H9 (cell line): ENCODE data around the gene PAK6. TPM values are rescaled to one million over a fixed set of nuclear protein-coding genes. Genes with fewer than 3 reads are reported as not detected.

Experiments
- DNase-seq: peaks from one replicate; pipeline ENCODE4 v3.0.0-alpha.2; 2017
- H2AFZ ChIP-seq: one replicate; pipeline ENCODE4 v1.6.1; 2013; ENCODE audit warnings: mild to moderate bottlenecking, low read length, control low read depth, moderate library complexity
- H2AK5ac ChIP-seq: 2 replicates; pipeline ENCODE4 v1.6.1; 2013; ENCODE audit warnings: low read length, control low read depth, mixed read lengths; ENCODE audit not compliant: insufficient read length
- H2BK120ac ChIP-seq: one replicate; pipeline ENCODE4 v1.6.1; 2013; ENCODE audit warnings: low read depth, mild to moderate bottlenecking, low read length, control low read depth, inconsistent platforms; ENCODE audit not compliant: poor library complexity, severe bottlenecking
- H2BK12ac ChIP-seq: 2 replicates; pipeline ENCODE4 v1.6.1; 2013; ENCODE audit warnings: low read length, control low read depth, mixed read lengths, low read depth; ENCODE audit not compliant: insufficient read length
- H2BK15ac ChIP-seq: 2 replicates; pipeline ENCODE4 v1.6.1; 2013; ENCODE audit warnings: low read depth, low read length, control low read depth
- H2BK20ac ChIP-seq: one replicate; pipeline ENCODE4 v1.6.1; 2013; ENCODE audit warnings: low read depth, mild to moderate bottlenecking, low read length, control low read depth, inconsistent platforms; ENCODE audit not compliant: poor library complexity, severe bottlenecking
- H2BK5ac ChIP-seq: 2 replicates; pipeline ENCODE4 v1.6.1; 2013; ENCODE audit warnings: low read length, control low read depth, mixed read lengths; ENCODE audit not compliant: insufficient read length
- H3K14ac ChIP-seq: 2 replicates; pipeline ENCODE4 v1.6.1; 2013; ENCODE audit warnings: low read length, control low read depth; ENCODE audit not compliant: insufficient read depth
- H3K18ac ChIP-seq: 2 replicates; pipeline ENCODE4 v1.6.1; 2013; ENCODE audit warnings: low read depth, mild to moderate bottlenecking, mixed read lengths, low read length, control low read depth; ENCODE audit not compliant: insufficient read length
- H3K23ac ChIP-seq: 2 replicates; pipeline ENCODE4 v1.6.1; 2013; ENCODE audit warnings: low read length, control low read depth, mixed read lengths, low read depth; ENCODE audit not compliant: insufficient read length
- H3K23me2 ChIP-seq: 2 replicates; pipeline ENCODE4 v1.6.1; 2013; ENCODE audit warnings: low read depth, mild to moderate bottlenecking, mixed read lengths, low read length, control low read depth; ENCODE audit not compliant: insufficient read length, poor library complexity, severe bottlenecking
- H3K27ac ChIP-seq: 2 replicates; pipeline ENCODE4 v1.5.1; 2013; ENCODE audit warnings: low read length, control low read depth, mixed read lengths, low read depth; ENCODE audit not compliant: insufficient read length
- H3K27me3 ChIP-seq: 2 replicates; pipeline ENCODE4 v1.6.1; 2013; ENCODE audit warnings: low read length, control low read depth, inconsistent platforms; ENCODE audit not compliant: insufficient read depth
- H3K4ac ChIP-seq: 2 replicates; pipeline ENCODE4 v1.6.1; 2013; ENCODE audit warnings: low read depth, mild to moderate bottlenecking, control low read depth, inconsistent platforms, low read length, moderate library complexity
- H3K4me1 ChIP-seq: 2 replicates; pipeline ENCODE4 v1.6.1; 2013; ENCODE audit warnings: low read length, control low read depth, inconsistent platforms; ENCODE audit not compliant: insufficient read depth
- H3K4me2 ChIP-seq: 2 replicates; pipeline ENCODE4 v1.6.1; 2013; ENCODE audit warnings: low read length, control low read depth, mixed read lengths; ENCODE audit not compliant: insufficient read length, insufficient read depth
- H3K56ac ChIP-seq: 2 replicates; pipeline ENCODE4 v1.6.1; 2013; ENCODE audit warnings: low read depth, mild to moderate bottlenecking, mixed read lengths, low read length, control low read depth; ENCODE audit not compliant: insufficient read length
- H3K79me1 ChIP-seq: 2 replicates; pipeline ENCODE4 v1.6.1; 2013; ENCODE audit warnings: low read depth, mild to moderate bottlenecking, moderate library complexity, low read length, control low read depth, inconsistent platforms; ENCODE audit not compliant: insufficient read depth, poor library complexity, severe bottlenecking
- H3K79me2 ChIP-seq: 2 replicates; pipeline ENCODE4 v1.6.1; 2013; ENCODE audit warnings: low read length, control low read depth, inconsistent platforms; ENCODE audit not compliant: insufficient read depth
- H3K9ac ChIP-seq: 2 replicates; pipeline ENCODE4 v1.6.1; 2013; ENCODE audit warnings: low read length, control low read depth, mixed read lengths; ENCODE audit not compliant: insufficient read length; ENCODE audit errors: extremely low read depth
- H3K9me3 ChIP-seq: one replicate; pipeline ENCODE4 v1.6.1; 2013; ENCODE audit warnings: low read depth, low read length, inconsistent platforms; ENCODE audit not compliant: control insufficient read depth
- H3T11ph ChIP-seq: one replicate; pipeline ENCODE4 v1.6.1; 2013; ENCODE audit warnings: mild to moderate bottlenecking, low read length, control low read depth, inconsistent platforms
- H4K20me1 ChIP-seq: one replicate; pipeline ENCODE4 v1.6.1; 2013; ENCODE audit not compliant: control insufficient read depth, insufficient read length, insufficient read depth
- H4K5ac ChIP-seq: 2 replicates; pipeline ENCODE4 v1.6.1; 2013; ENCODE audit warnings: low read depth, mild to moderate bottlenecking, mixed read lengths, low read length, control low read depth; ENCODE audit not compliant: insufficient read length
- H4K8ac ChIP-seq: replicated peaks from 2 replicates; pipeline ENCODE4 v1.6.1; 2013; ENCODE audit warnings: low read length, control low read depth, mixed read lengths, low read depth; ENCODE audit not compliant: insufficient read length
- H4K91ac ChIP-seq: 2 replicates; pipeline ENCODE4 v1.6.1; 2013; ENCODE audit warnings: low read depth, mild to moderate bottlenecking, moderate library complexity, mixed read lengths, low read length, control low read depth; ENCODE audit not compliant: insufficient read length
- H3K27ac Mint-ChIP-seq, 3 experiments: 2 replicates in 2 of 3; 3 replicates in 1 of 3; pipeline ENCODE4 v1.8.0; 2020 to 2021; ENCODE audit warnings: mixed read lengths in 3 of 3, mild to moderate bottlenecking in 1 of 3, moderate library complexity in 1 of 3
- H3K27me3 Mint-ChIP-seq: 2 replicates; pipeline ENCODE4 v1.8.0; 2021; ENCODE audit warnings: low read depth, mild to moderate bottlenecking, moderate library complexity, mixed read lengths
- H3K36me3 Mint-ChIP-seq, 3 experiments: 2 replicates in 2 of 3; 3 replicates in 1 of 3; pipeline ENCODE4 v1.8.0; 2020 to 2021; ENCODE audit warnings: low read depth in 3 of 3, mixed read lengths in 3 of 3; ENCODE audit not compliant: insufficient read depth in 1 of 3
- H3K4me1 Mint-ChIP-seq, 2 experiments: 2 replicates each; pipeline ENCODE4 v1.8.0; 2020; ENCODE audit warnings: mixed read lengths in 2 of 2
- H3K4me3 Mint-ChIP-seq, 2 experiments: 2 replicates in 1 of 2; 3 replicates in 1 of 2; pipeline ENCODE4 v1.8.0; 2020 to 2021; ENCODE audit warnings: mild to moderate bottlenecking in 2 of 2, mixed read lengths in 2 of 2, moderate library complexity in 1 of 2
- H3K9me3 Mint-ChIP-seq, 2 experiments: 2 replicates in 1 of 2; 3 replicates in 1 of 2; pipeline ENCODE4 v1.8.0; 2020; ENCODE audit warnings: mild to moderate bottlenecking in 2 of 2, mixed read lengths in 2 of 2, moderate library complexity in 1 of 2
- WGBS: extraction: QIAGEN DNeasy Blood & Tissue Kit; methylation state at CpG from one replicate; pipeline ENCODE4 v1.1.7; 2013; ENCODE audit warnings: missing lambda C conversion rate, low lambda C conversion rate, mixed read lengths; ENCODE audit not compliant: insufficient read length; ENCODE audit errors: extremely low coverage; 5-methylcytosine and 5-hydroxymethylcytosine counted together
- total RNA-seq: library from RNA; stranded (reverse); gene quantifications from 2 replicates; pipeline ENCODE4 v1.2.1, GENCODE V29; 2021
- TF ChIP-seq, protein P1 (sequence below): fragments of 200-600 bp; sonication (generic); conservative IDR thresholded peaks from 3 replicates; pipeline ENCODE4 v1.8.0; 2021; ENCODE audit warnings: antibody characterized with exemption, mild to moderate bottlenecking

The PAK6 gene
- total RNA-seq, 1 experiment from 2014 or later = 7.4 TPM

DNA sequence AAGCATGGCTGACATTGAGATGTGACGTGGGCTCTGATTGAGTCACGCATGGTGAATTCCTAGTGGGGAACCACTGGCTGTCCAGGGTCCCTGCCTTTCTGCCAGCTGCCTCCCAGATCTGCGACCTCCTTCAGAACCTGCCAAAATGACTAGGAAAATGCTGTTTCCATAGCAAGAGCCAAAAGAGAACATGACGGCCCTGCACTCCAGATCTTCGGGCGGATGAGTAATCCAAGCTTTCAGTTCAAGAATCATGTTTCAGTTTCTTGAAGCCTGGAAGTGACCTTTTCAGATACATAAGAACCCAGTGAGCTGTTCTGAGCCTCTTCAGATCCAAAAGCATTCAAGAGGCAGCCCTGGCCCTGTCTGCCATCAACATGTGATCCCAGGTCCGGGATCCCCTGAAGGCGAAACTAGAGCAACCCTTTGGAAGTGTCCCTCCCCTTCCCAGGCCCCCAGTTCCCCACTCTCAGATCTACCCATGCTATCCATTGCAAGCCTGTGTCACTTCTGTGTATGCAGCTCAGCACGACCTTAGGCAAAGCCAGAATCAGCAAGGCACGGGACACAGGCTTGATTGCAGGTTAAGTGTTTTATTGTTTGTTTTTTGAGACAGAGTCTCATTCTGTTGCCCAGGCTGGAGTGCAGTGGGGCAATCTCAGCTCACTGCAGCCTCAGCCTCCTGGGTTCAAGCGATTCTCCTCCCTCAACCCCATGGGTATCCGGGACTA lies 24.3 kb downstream of the PAK6 start:
- no peak overlapping the region for H3K18ac ChIP-seq
- H3K4ac ChIP-seq = no peak overlapping the region
- H2BK5ac ChIP-seq = no peak overlapping the region
- no peaks in the 10 kb centered on the region for H3K27me3 ChIP-seq
- no peak overlapping the region for H3K27ac ChIP-seq
- H2AK5ac ChIP-seq = no peak overlapping the region
- H3K56ac ChIP-seq = no peak overlapping the region
- no peaks in the 10 kb centered on the region for H3K79me2 ChIP-seq
- no peak overlapping the region for H4K5ac ChIP-seq
- H3K23me2 ChIP-seq = no peaks in the 10 kb centered on the region
- no CpG with 5 or more reads among the region's 12 CpGs for WGBS
- H3K9ac ChIP-seq = no peak overlapping the region
- no peak for DNase-seq
- no peaks in the 10 kb centered on the region for H3K9me3 ChIP-seq
- H2BK12ac ChIP-seq = no peak overlapping the region
- no peak overlapping the region for H3K4me2 ChIP-seq
- H2BK20ac ChIP-seq = no peak overlapping the region
- no peak overlapping the region for H2AFZ ChIP-seq
- H3K36me3 Mint-ChIP-seq = no peaks in the 10 kb centered on the region; a peak in 2 of 7 replicates
- no peak overlapping the region for H3K23ac ChIP-seq
- H3K27ac Mint-ChIP-seq = no peak overlapping the region
- H4K8ac ChIP-seq = no peak overlapping the region
- no peaks in the 10 kb centered on the region; the same call in 1 of the 2 replicates for H3K27me3 Mint-ChIP-seq
- H4K20me1 ChIP-seq = no peaks in the 10 kb centered on the region
- no peak overlapping the region for H3T11ph ChIP-seq
- no peaks in the 10 kb centered on the region for H3K9me3 Mint-ChIP-seq
- H2BK15ac ChIP-seq = no peak overlapping the region
- H3K14ac ChIP-seq = no peak overlapping the region
- no peak overlapping the region for H4K91ac ChIP-seq
- H3K4me1 Mint-ChIP-seq = peaks cover 21 to 31% of the 10 kb centered on the region in 2 experiments
- H2BK120ac ChIP-seq = no peak overlapping the region
- TF ChIP-seq, protein P1, sequence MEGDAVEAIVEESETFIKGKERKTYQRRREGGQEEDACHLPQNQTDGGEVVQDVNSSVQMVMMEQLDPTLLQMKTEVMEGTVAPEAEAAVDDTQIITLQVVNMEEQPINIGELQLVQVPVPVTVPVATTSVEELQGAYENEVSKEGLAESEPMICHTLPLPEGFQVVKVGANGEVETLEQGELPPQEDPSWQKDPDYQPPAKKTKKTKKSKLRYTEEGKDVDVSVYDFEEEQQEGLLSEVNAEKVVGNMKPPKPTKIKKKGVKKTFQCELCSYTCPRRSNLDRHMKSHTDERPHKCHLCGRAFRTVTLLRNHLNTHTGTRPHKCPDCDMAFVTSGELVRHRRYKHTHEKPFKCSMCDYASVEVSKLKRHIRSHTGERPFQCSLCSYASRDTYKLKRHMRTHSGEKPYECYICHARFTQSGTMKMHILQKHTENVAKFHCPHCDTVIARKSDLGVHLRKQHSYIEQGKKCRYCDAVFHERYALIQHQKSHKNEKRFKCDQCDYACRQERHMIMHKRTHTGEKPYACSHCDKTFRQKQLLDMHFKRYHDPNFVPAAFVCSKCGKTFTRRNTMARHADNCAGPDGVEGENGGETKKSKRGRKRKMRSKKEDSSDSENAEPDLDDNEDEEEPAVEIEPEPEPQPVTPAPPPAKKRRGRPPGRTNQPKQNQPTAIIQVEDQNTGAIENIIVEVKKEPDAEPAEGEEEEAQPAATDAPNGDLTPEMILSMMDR = no peak
- H3K4me1 ChIP-seq = peaks cover 3% of the 10 kb centered on the region; the same call in 1 of the 2 replicates
- no peak overlapping the region for H3K4me3 Mint-ChIP-seq
- no peaks in the 10 kb centered on the region for H3K79me1 ChIP-seq
